Stimulated activated CD4-positive, alpha-beta T cell treated with anti-CD3 and anti-CD28 coated beads, Interleukin-4, amount 100 ng/mL, for 48 hours (primary cell): ENCODE results near the gene CACNA2D2.

Source experiments
- DNase-seq, 2 donors: peaks; one replicate each; pipeline ENCODE4 v3.0.0-alpha.2; 2020; ENCODE audit warnings: low read depth in 2 of 2

CACNA2D2 gene

DNA sequence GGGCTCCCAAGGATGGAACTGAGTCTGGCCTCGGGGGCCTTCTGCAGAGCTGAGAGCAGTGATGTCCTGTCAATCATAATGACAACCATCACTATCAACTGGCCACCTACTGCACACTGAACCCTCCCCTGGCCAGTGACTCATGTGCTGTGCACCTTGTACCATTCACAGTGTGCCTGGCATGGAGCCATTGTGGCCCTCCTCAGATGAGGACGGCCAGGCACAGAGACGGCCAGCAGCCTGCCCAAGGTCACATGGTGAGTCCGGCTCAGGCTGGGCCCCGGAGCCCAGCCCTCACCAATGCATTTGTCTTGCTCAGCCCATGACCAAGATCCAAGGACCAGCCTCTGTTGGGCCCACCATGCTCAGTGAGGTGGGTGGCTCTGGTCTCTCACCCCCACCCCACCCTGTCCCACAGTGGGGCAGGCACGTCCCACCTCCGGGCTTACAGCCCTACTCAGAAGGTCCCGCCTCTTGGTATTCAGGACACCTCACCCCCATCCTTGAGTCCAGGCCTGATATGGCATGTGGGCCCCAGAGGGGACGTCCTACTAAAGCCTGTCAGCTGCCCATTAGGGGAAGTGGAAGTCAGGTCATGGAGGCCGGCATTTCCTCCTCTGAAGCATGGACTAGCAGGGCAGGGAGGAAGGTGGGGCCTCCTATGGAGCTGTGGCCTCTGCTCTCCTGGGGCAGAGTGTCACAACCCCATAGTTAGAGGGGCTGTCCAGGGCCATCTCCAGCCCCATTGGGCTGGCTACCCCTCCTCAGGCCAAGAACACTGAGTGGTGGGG, 108.2 kb downstream of the CACNA2D2 start:
- no peak for DNase-seq

DNA sequence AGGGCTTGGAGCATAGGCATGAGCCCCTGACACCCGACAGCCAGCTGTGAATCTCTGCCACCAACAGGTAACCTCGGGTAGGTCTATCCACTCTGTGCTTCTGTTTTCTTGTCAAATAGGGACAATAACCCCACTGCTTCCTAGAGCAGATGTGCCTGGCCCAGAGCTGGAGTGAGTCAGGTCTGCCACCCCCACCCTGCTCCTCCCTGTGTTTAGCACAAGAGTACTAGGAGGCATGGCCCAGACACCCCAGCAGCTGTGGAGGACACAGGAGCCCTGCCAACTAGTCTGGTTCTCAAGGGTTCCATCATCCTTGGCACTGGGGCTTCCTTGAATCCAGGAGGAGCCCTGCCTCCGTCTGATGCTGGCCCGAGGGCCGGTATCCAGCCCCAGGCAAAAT, 110.4 kb downstream of the CACNA2D2 start:
- no peak for DNase-seq

GRCh38 chr3:50392101-50392715, 111.2 kb downstream of the CACNA2D2 start:
- DNase-seq = no peak

DNA sequence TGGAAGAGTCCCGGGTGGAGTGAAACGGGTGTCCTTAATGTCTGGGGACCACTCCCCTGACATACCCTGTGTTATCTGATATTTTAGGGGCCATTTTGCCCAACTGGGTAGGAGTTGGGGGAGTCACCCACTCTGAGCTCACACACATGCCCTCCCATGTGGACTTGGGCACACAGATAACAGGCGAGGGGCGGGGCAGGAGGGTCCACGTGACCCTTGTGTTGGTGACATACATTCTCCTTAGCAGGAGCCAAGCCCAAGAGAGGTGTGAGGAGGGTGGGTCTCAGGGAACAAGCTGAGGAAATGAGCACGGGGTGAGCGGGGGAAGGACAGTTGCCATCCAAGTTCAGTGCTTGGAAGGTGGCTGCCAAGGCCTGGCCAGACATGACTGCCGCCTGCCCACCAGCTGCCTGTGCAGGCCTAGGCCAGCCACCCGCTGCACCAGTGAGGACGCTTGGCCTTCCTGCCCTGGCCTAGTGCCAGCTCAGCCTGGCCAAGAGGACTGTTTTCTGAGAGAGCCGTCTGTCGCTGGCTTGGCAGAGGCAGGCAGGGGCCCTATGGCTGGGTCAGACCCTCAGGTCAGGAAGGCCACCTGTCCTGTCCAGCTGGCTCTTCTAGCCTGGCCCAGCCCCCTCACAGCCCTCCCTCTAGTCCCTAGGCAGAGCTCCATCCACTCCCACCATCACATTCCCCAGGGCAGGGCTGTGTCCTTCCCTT, 112.8 kb downstream of the CACNA2D2 start:
- no peak for DNase-seq

DNA sequence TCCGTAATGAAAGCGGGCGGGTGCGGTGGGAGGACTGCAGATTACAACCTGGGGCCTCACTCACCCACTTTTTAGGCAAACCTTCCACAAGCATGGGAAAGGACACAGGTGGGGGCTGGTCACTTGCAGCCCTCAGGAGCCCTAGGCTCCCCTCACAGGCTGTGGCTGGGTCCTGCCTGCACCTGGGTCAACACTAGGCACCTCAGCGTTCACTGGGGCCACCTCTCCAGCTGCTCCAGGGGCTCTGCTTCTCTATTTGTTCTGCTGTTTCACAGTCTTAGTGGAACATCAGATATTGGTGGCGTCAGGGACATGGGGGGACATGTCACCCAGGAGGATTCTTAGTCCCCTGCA, 114.0 kb downstream of the CACNA2D2 start:
- no peak for DNase-seq

DNA sequence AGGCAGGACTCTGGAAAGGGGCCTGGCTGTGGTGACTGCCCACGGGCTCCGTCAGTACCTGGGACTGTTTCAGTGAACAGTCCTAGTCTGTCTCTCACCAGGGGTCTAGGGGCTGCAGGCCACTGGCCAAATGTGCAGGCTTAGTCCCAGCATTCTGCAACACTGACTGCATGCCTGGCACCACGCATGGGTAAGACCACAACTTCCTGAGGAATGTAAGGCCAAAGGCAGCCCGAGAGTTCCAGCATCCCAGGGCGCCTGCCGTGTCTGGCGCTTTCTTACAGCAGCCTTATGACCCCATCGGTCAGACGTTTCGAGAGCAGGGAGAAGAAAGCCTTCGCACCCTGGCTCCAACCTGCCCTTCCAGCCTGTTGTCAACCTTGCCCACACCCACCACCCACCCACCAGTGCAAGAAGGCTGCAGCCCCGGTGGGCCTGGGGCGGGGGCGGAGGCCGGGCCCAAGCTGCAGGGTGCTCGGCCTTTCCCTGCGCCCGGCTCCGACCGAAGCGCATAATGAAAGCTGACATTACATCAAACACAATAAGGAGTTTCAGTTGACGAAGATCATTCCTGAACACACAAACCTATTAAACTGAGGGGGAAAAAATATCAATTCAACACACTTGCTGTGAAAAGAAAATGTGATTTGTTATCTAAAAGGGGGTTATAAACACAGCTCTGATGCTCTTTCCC, 114.6 kb downstream of the CACNA2D2 start:
- no peak for DNase-seq

DNA sequence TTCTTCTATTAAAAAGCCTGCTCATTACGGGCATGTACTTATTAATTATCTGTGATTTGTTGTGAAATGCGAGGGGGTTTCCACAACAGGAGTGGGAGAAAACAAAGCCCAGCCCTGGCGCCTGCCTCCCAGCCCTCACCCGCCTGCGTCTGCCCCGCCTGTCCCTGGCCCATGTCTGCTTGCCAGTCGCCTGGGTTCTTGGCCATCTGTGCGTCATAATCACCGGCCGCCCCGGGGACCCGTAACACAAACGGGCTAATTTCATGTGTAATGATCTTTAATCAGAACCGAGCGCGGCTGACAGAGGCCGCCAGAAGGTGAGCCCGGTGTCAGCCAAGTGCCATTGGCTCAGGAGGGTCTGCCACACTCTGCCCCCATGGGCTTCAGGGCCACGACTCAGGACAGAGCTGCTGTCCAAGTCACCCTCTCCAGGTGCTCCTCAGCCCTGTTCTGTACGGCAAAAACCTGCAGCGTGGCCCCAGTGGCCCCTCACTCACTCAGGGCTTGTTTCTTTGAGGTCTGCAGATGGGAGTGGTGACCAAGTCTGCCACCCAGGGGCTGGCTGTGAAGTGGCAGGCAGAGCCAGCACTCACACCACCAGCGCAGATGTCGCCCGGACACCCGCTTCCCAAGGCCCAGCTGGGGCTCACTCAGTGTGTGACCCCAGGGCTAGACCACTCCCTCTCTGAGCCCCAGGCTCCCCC, 115.3 kb downstream of the CACNA2D2 start:
- DNase-seq = no peak

DNA sequence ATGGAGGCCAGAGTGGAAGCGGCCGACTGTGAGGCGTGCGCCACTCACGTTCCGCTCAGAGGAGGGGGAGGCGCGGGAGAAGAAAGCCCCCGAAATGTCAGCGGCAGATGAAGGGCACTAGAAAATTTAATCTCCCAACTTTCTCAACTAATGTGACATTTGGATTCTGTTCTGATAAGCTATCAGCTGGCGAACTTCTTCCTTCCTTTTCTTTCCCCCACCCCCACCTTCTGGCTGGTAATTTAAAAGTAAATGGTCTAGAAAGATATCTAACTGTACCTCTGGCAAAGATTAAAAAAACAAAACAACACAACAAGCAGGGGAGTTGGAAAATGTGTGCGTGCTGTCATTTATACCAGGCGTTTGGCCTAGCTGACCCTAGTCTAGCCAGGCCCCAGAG, 117.7 kb downstream of the CACNA2D2 start:
- no peak for DNase-seq

DNA sequence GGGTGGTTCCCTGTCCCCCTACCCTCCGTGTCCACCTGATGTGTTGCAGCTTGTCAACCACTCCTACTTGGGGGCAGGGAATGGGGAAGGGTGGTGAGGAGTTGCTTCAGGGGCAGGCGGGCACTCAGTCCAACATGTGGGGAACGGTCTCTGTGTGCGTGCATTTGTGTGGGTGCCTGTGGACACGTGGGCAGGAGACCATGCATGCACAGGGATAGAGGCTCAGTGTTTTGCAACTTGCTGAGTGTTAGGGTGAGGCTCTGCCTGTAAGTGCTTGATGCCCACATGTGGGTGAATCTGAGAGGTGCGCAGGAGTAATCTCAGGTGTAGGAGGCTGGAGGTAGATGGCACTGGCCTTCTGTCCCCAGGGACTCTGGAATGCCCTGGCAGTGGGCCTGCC, 119.7 kb downstream of the CACNA2D2 start:
- DNase-seq = no peak

GRCh38 chr3:50382722-50383121, 120.7 kb downstream of the CACNA2D2 start:
- DNase-seq = no peak

DNA sequence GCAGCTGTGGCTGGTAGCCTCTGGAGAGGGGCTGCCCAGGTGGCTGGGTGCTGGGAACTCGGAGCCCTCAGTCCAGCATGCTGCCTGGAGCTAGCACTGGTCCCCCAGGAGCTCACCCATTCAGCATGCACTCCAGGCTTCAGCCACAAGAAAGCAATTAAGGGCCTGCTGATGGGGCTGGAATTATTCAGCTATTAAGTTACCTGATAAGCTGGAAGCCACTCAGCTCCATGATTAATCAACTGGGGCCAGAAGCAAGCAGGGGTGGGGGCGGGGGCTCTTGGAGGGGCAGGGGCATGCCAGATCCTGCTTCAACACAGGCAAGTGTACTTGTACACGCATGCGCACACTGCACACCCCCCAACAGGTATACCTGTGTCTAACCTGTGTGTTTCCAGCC, 122.1 kb downstream of the CACNA2D2 start:
- no peak for DNase-seq

- no peak for DNase-seq
Observed at GRCh38 chr3:50380405-50381085, 122.9 kb downstream of the CACNA2D2 start.

GRCh38 chr3:50378757-50379156, 124.7 kb downstream of the CACNA2D2 start:
- DNase-seq = no peak

DNA sequence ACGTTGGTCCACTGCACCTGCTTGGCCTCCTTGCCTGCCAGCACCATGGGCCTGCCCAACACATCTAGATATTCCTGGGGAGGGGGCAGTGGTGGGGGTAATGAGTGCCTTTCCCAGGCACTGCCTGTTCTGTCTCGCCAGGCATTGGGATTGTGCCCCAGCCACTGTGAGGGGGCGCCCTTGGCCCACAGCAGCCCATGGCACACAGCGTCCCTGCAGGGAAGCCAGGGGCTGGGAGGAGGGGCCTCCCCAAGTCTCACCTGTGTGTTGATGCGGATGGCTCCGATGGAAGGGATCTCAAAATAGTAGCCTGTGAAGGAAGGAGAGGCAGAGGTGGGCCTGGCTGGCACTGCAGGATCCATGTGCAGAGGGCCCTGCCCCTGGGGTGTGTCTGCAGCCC, 125.4 kb downstream of the CACNA2D2 start:
- DNase-seq = no peak

- no peak for DNase-seq
Observed at GRCh38 chr3:50375258-50375931, 128.0 kb downstream of the CACNA2D2 start.

GRCh38 chr3:50374363-50375257, 128.8 kb downstream of the CACNA2D2 start:
- DNase-seq = no peak

GRCh38 chr3:50373146-50374051, 130.0 kb downstream of the CACNA2D2 start:
- DNase-seq = no peak

- DNase-seq = no peak
Observed at GRCh38 chr3:50372349-50372748, 131.1 kb downstream of the CACNA2D2 start.
